Activated CD8-positive, alpha-beta T cell treated with anti-CD3 and anti-CD28 coated beads for 36 hours (primary cell): ENCODE data around the gene IL17C. TPM values are rescaled to one million over a fixed set of nuclear protein-coding genes. Genes with fewer than 3 reads are reported as not detected.

Source experiments
- ATAC-seq: fragments of 200-7000 bp; cut with Tn5 transposase; one replicate; pipeline ENCODE4 v1.10.0; 2021; ENCODE audit warnings: mild to moderate bottlenecking, moderate library complexity
- CTCF ChIA-PET: fragments of 350-600 bp; sonication (Branson Sonifier 250); formaldehyde crosslinking; loops from one replicate; lab custom pipeline; 2021; ENCODE audit warnings: antibody characterized with exemption; lab: Charles Lee
- POLR2A ChIA-PET: fragments of 350-600 bp; sonication (Branson Sonifier 250); formaldehyde crosslinking; loops from one replicate; lab custom pipeline; 2021; ENCODE audit warnings: antibody characterized with exemption; lab: Charles Lee
- DNase-seq: peaks from one replicate; pipeline ENCODE4 v3.0.0-alpha.2; 2020
- H3K27ac Mint-ChIP-seq: one replicate; pipeline ENCODE4 v1.8.0; 2021; ENCODE audit warnings: mild to moderate bottlenecking, mixed read lengths
- H3K27me3 Mint-ChIP-seq: one replicate; pipeline ENCODE4 v1.8.0; 2021; ENCODE audit warnings: mixed read lengths
- H3K36me3 Mint-ChIP-seq: one replicate; pipeline ENCODE4 v1.8.0; 2021; ENCODE audit warnings: low read depth, mixed read lengths
- H3K4me1 Mint-ChIP-seq: one replicate; pipeline ENCODE4 v1.8.0; 2021; ENCODE audit warnings: low read depth, mixed read lengths
- H3K4me3 Mint-ChIP-seq: one replicate; pipeline ENCODE4 v1.8.0; 2021; ENCODE audit warnings: mild to moderate bottlenecking, moderate library complexity, mixed read lengths
- H3K9me3 Mint-ChIP-seq: one replicate; pipeline ENCODE4 v1.8.0; 2021; ENCODE audit warnings: mixed read lengths
- CTCF ChIP-seq: fragments of 200-600 bp; IDR thresholded peaks from one replicate; pipeline ENCODE4 v1.8.0; 2022; ENCODE audit warnings: antibody characterized with exemption, mild to moderate bottlenecking
- intact Hi-C: fragments of 100-400 bp; cut with micrococcal nuclease; formaldehyde crosslinking; loops from one replicate; pipeline ENCODE4 v1.10.0; 2022
- total RNA-seq, 2 experiments: library from RNA; stranded (reverse); gene quantifications; one replicate each; pipeline ENCODE4 v1.2.3, GENCODE V29; 2021

IL17C gene
- total RNA-seq, 2 experiments from 2014 or later, result 0.31 TPM; not detected in 1

GRCh38 chr16:88617268-88618031, 20.9 kb upstream of the IL17C start:
- CTCF ChIA-PET, result interaction anchor here (0.9 to 1.1 kb wide), 3 partner anchors 8 to 59 kb away, joined by 3 read pairs; no protein-coding TSS in a partner anchor
- Mint-ChIP-seq H3K36me3 (peaks cover 20% of the 10 kb centered on the region), H3K27ac (peak overlapping the region; percentile 88), H3K9me3 (no peaks in the 10 kb centered on the region), H3K4me1 (peaks cover 21% of the 10 kb centered on the region), H3K4me3 (no peak overlapping the region), H3K27me3 (no peaks in the 10 kb centered on the region)
- DNase-seq (no peak), ATAC-seq (no peak)
- POLR2A ChIA-PET, result interaction anchor here (0.6 to 1.2 kb wide), 2 partner anchors 9 to 29 kb away, joined by 3 read pairs; no protein-coding TSS in a partner anchor
- intact Hi-C loops, result no loop called here
- TF ChIP-seq CTCF, result no peak

GRCh38 chr16:88618182-88618955, 20.0 kb upstream of the IL17C start:
- Mint-ChIP-seq H3K4me1 (peaks cover 21% of the 10 kb centered on the region), H3K9me3 (no peaks in the 10 kb centered on the region), H3K4me3 (no peak overlapping the region), H3K27me3 (no peaks in the 10 kb centered on the region), H3K27ac (peak overlapping the region; percentile 88), H3K36me3 (peaks cover 24% of the 10 kb centered on the region)
- ChIA-PET CTCF (interaction anchor here (0.9 kb wide), 2 partner anchors 9 to 59 kb away, joined by 3 read pairs; no protein-coding TSS in a partner anchor), POLR2A (interaction anchor here (0.9 kb wide), 1 partner anchor 88 kb away, joined by 3 read pairs; the partner anchor contains the start of gene CTU2)
- no peak for TF ChIP-seq CTCF
- intact Hi-C loops, result no loop called here
- ATAC-seq, result no peak
- no peak for DNase-seq

GRCh38 chr16:88618956-88619667, 19.3 kb upstream of the IL17C start:
- Mint-ChIP-seq H3K4me1 (peaks cover 21% of the 10 kb centered on the region), H3K27me3 (no peaks in the 10 kb centered on the region), H3K36me3 (peaks cover 29% of the 10 kb centered on the region), H3K4me3 (no peak overlapping the region), H3K9me3 (no peaks in the 10 kb centered on the region), H3K27ac (peak overlapping the region; percentile 88)
- ChIA-PET POLR2A (interaction anchor here (0.6 to 1.5 kb wide), 7 partner anchors 8 to 87 kb away, joined by 3 to 4 read pairs (median 3); partner anchors contain the start of genes CTU2 and MVD), CTCF (interaction anchor here (0.9 to 1.5 kb wide), 5 partner anchors 9 to 33 kb away, joined by 3 to 5 read pairs (median 3); no protein-coding TSS in a partner anchor)
- intact Hi-C loops, result no loop called here
- ATAC-seq (no peak), DNase-seq (no peak)
- no peak for TF ChIP-seq CTCF

GRCh38 chr16:88619859-88620815, 18.2 kb upstream of the IL17C start:
- intact Hi-C loops, result no loop called here
- CTCF ChIA-PET, result interaction anchor here (0.9 to 1.5 kb wide), 5 partner anchors 9 to 32 kb away, joined by 3 to 5 read pairs (median 3); no protein-coding TSS in a partner anchor
- Mint-ChIP-seq H3K27ac (peak overlapping the region; percentile 88), H3K9me3 (no peaks in the 10 kb centered on the region), H3K27me3 (no peaks in the 10 kb centered on the region), H3K4me1 (peaks cover 21% of the 10 kb centered on the region), H3K36me3 (peaks cover 32% of the 10 kb centered on the region), H3K4me3 (peak overlapping the region; percentile 19)
- peak; percentile 85 for ATAC-seq
- no peak for TF ChIP-seq CTCF
- DNase-seq, result peak; percentile 83
- POLR2A ChIA-PET, result interaction anchor here (0.6 to 1.5 kb wide), 8 partner anchors 7 to 84 kb away, joined by 3 to 4 read pairs (median 3); partner anchors contain the start of gene MVD
